ENCODE data around the gene MYL11.

GRCh38 chr16:30342751-30343490 lies 31.7 kb upstream of the MYL11 start:
- TF ChIP-seq EZH2 (IDR thresholded peaks at IDR 0.05; ENCODE audit: borderline replicate concordance, low read length): no peak
- TF ChIP-seq CTCF (conservative IDR thresholded peaks at IDR 0.05 in 1 of 2, IDR thresholded peaks at IDR 0.05 in 1 of 2; ENCODE audit: extremely low read depth in 1 of 2, insufficient read depth in 1 of 2, low read depth in 1 of 2, low read length in 2 of 2): no peak
